ENCODE results near the gene ABAT.
"Not testable (repeated sequence)": the region's sequence is repeated elsewhere in the genome, so short reads cannot be mapped to it uniquely, and the experiment has no call there.

ABAT gene

GRCh38 chr16:8649829-8650554 is 24.4 kb upstream of the ABAT start:
- no peak for DNase-seq (ENCODE audit: low read depth, low spot score)

- DNase-seq (ENCODE audit: low read depth, low spot score): not testable (repeated sequence)
These were observed 22.5 kb upstream of the ABAT start for GRCh38 chr16:8651958-8652357.

- DNase-seq (ENCODE audit: low read depth, low spot score): no peak
These were observed 19.2 kb upstream of the ABAT start for GRCh38 chr16:8655184-8655717.

- DNase-seq (ENCODE audit: low read depth, low spot score): no peak
These were observed 18.0 kb upstream of the ABAT start for GRCh38 chr16:8656376-8656775.

DNA sequence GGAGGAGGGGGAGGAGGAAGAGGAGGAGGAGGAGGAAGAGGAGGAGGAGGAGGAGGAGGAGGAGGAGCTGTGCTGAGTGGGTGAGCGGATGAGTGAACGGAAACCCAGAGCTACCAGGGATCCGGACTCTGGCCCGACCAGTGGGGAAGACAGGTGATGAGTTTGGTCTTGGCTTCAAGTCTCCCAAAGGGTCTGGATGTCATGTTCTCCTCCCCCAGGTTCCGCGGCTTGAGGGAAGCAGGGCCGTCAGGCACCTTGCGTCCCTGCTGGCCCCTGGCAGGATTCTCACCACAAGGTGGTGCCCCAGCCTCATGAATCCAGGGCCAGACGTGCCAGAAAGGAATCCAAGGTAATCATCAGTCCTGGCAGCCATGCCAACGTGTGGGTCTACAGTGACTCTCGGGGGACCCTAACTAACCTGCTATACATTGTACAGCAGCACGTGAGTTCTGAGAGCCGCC is 13.5 kb upstream of the ABAT start:
- no peak for DNase-seq (ENCODE audit: low read depth, low spot score)

DNA sequence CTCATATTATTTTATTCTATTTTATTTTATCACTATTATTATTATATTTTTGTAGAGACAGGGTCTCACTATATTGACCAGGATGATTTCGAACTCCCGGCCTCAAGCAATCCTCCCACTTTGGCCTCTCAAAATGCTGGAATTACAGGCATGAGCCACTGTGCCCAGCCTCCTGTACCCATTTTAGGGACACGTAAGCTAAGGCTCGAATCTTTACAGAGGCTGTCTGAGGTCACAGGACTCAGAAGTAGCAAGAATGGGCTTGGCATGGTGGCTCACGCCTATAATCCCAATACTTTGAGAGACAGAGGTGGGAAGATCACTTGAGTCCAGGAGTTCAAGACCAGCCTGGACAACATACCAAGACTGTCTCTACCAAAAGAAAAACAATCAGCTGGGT is 12.7 kb upstream of the ABAT start:
- no peak for DNase-seq (ENCODE audit: low read depth, low spot score)

DNA sequence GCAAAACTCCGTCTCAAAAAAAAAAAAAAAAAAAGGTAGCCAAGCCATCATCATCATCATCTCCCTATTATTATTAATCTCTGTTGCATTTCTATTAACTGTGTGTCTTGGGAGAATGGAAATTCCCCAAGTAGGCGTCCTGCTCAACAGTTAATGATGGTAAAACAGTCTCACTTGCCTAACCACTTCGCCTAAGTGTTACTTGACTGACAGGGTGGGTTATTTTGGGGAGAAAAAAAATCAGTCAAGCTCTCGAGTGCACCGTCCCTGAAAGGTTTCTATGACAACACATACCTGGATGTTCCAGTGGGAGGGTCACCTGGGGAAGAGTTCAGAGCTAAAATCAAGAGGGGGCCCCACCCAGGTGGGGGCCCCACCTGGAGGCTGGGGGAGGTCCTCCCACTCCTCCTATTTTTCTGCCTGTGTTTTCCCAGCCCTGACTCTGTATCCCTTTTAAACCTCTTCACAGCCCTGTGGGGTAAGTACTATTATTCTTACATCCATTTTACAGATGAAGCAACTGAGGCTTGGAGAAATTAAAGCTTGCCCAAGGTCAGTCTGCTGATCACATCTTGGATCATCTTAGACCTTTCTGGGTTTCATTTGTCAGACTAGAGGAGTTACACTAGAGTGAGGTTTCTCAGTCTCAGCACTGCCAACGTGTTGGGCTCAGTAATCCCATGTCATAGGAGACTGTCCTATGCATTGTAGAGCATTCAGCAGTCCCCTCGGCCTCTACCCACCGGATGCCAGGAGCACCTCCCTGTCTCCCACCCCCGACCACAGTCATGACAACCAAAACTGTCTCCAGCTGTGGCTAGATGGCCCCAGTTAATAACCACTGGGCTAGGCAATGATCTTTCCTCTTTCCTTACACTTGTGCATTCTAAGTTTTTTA is 11.0 kb upstream of the ABAT start:
- DNase-seq (ENCODE audit: low read depth, low spot score): no peak

DNA sequence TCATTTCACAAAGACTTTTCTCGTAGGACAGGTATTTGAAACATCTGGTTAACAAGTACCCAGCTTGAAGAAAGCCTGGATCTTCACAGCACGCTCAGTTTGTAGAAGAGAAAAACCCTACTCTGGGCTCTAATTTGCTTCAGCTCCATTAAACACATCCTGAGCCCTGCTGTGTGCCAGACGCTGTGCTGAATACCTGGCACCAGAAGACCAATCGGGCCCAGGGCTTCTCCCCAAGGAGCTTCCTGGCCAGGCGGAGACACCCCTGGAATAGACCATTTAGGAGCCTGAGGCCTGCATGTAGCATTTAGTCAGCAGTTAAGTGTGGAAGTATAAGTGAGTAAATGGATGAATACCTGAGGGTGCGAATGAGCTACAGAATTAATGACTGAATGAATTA is 8.9 kb upstream of the ABAT start:
- DNase-seq (ENCODE audit: low read depth, low spot score): no peak

DNA sequence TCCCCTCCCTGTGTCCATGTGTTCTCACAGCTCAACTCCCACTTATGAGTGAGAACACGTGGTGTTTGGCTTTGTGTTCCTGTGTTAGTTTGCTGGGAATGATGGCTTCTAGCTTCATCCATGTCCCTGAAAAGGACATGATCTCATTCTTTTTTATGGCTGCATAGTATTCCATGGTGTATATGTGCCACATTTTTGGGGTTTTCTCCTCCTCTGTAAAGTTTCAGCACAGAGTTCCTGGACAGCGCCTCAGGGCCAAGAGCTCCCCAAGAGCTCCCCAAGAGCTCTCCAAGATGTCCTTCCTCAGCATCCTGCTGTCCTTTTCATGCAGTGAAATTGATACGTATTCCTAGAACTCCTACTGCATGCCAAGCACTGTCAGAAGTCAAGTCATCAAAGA is 6.9 kb upstream of the ABAT start:
- DNase-seq (ENCODE audit: low read depth, low spot score): no peak

GRCh38 chr16:8668113-8668512 is 6.3 kb upstream of the ABAT start:
- no peak for DNase-seq (ENCODE audit: low read depth, low spot score)

DNA sequence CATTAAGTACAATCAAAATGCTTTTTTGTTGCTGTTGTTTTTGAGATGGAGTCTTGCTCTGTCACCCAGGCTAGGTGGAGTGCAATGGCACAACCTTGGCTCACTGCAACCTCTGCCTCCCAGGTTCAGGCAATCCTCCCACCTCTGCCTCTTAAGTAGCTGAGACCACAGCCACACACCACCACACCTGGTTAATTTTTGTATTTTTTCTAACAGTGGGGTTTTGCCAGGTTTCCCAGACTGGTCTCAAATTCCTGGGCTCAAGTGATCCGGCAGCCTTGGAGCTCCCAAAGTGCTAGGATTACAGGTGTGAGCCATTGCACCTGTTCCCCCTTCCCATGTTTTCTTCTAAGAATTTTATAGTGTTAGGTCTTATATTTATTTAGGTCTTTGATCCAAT is 4.9 kb upstream of the ABAT start:
- DNase-seq (ENCODE audit: low read depth, low spot score): no peak

- DNase-seq (ENCODE audit: low read depth, low spot score): no peak
These were observed 4.3 kb upstream of the ABAT start for GRCh38 chr16:8670014-8670560.

- no peak for DNase-seq (ENCODE audit: low read depth, low spot score)
These were observed 605 bp upstream of the ABAT start for GRCh38 chr16:8673611-8674412.

- DNase-seq (ENCODE audit: low read depth, low spot score): no peak
These were observed 1.1 kb downstream of the ABAT start for GRCh38 chr16:8675183-8676159.

DNA sequence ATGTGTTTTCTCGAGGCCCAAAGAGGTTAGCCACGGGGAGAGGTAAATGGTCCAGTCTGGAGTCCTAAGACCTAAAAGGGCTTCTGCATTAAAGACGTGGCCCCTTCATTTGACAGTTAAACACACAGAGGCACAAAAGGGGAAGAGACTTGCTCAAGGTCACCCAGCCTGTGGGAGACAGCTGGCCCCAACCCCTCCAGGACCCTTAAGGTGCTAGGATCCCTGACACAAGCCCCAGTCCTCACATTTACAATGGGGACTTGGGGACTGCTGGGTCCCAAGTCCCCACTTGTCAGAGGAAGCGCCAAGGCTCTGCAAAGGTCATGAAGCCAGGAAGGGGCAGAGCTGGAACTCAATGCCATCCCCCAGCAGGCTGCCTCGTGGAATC is 1.7 kb downstream of the ABAT start:
- DNase-seq (ENCODE audit: low read depth, low spot score): no peak

- no peak for DNase-seq (ENCODE audit: low read depth, low spot score)
These were observed 2.4 kb downstream of the ABAT start for GRCh38 chr16:8676737-8677375.

DNA sequence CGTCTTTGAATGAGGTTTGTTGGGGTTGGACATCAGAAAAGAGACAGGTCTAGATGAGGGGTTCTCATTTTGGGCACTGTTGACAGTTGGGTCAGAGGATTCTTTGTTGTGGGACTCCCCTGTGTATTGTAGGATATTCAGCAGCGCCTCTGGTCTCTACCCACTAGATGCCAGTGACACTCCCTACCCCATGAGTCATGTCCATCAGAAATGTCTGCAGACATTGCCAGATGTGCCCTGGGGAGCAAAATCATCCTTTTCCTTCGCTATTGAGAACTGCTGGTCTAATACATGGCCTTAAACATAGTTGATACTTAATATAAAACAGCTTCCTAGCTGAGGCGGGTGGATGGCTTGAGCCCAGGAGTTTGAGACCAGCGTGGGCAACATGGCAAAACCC is 3.1 kb downstream of the ABAT start:
- no peak for DNase-seq (ENCODE audit: low read depth, low spot score)

DNA sequence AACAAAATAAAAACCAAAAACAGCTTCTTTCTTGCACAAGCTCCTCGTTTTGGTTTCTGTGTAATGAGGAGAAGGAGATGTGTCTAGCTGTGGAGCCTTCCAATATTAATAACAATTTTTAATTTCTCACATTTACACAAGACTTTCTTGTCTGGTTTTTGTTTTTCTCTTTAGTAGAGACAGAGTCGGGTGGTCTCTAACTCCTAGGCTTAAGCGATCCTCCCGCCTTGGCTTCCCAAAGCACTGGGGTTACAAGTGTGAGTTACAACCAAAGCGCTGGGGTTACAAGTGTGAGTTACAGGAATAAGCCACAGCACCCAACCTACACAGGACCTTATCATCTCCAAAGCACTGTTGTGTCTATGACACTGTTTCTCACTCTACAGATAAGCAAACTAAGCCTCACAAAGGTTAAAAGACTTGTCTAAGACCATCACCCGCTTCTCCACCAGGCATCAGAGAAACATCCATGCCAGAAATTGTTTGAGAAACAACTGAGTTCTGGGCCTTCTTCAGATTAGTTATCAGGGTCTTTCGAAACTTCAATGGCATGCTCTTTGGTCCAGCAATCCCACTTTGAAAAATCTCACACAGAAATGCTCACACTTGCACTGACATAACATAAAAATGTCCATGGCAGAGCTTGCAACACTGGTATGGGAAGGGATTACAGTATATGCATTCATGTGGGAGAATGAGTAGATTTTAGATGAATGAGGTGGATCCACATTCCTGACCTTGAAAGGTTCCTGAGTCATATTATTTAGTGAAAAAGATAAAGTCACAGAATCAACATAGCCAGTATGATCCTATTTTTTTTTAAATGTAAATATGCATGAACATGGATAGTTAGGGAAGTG is 3.9 kb downstream of the ABAT start:
- DNase-seq (ENCODE audit: low read depth, low spot score): no peak

- no peak for DNase-seq (ENCODE audit: low read depth, low spot score)
These were observed 4.7 kb downstream of the ABAT start for GRCh38 chr16:8679151-8679550.

All from brain pericyte (primary cell).